Hematopoietic multipotent progenitor cell treated with erythropoietin and hydrocortisone succinate and interleukin-3 and kit ligand, for 4 days (in vitro differentiated cells): ENCODE results near the gene ATP1B1.

Source experiments
- DNase-seq: peaks from one replicate; pipeline ENCODE4 v3.0.0-alpha.2; 2015

ATP1B1 gene

GRCh38 chr1:169106095-169106920, at the start of gene ATP1B1:
Gene ATP1B1 (plus strand): TSS chr1:169106690. CDS start chr1:169106830, 140 bp downstream.
- DNase-seq, result peak; percentile 94

- DNase-seq, result no peak
These were observed 47.1 kb upstream of the ATP1B1 start for GRCh38 chr1:169059421-169059820.

GRCh38 chr1:169060043-169060722, 46.3 kb upstream of the ATP1B1 start:
- DNase-seq, result no peak

- peak; percentile 67 for DNase-seq
These were observed 45.4 kb upstream of the ATP1B1 start for GRCh38 chr1:169060919-169061639.

GRCh38 chr1:169062152-169062551, 44.3 kb upstream of the ATP1B1 start:
- DNase-seq, result no peak

GRCh38 chr1:169064103-169064502, 42.4 kb upstream of the ATP1B1 start:
- DNase-seq, result no peak

GRCh38 chr1:169070547-169070946, 35.9 kb upstream of the ATP1B1 start:
- no peak for DNase-seq

GRCh38 chr1:169070958-169071357, 35.5 kb upstream of the ATP1B1 start:
- no peak for DNase-seq

GRCh38 chr1:169072945-169073725, 33.4 kb upstream of the ATP1B1 start:
- DNase-seq, result no peak

GRCh38 chr1:169078163-169078883, 28.2 kb upstream of the ATP1B1 start:
- no peak for DNase-seq

GRCh38 chr1:169081503-169082123, 24.9 kb upstream of the ATP1B1 start:
- DNase-seq, result no peak

GRCh38 chr1:169085911-169086310, 20.6 kb upstream of the ATP1B1 start:
- DNase-seq, result peak; percentile 33

- DNase-seq, result peak; percentile 68
These were observed 19.7 kb upstream of the ATP1B1 start for GRCh38 chr1:169086603-169087455.

GRCh38 chr1:169087876-169088275, 18.6 kb upstream of the ATP1B1 start:
- DNase-seq, result no peak

- no peak for DNase-seq
These were observed 16.7 kb upstream of the ATP1B1 start for GRCh38 chr1:169089776-169090175.

GRCh38 chr1:169090308-169090899, 16.1 kb upstream of the ATP1B1 start:
- no peak for DNase-seq

- DNase-seq, result no peak
These were observed 15.6 kb upstream of the ATP1B1 start for GRCh38 chr1:169090900-169091311.

GRCh38 chr1:169091480-169091941, 15.0 kb upstream of the ATP1B1 start:
- DNase-seq, result no peak

GRCh38 chr1:169092399-169092798, 14.1 kb upstream of the ATP1B1 start:
- DNase-seq, result no peak
